Mesendoderm (in vitro differentiated cells): ENCODE data around the gene OPRM1. TPM values are rescaled to one million over a fixed set of nuclear protein-coding genes. Genes with fewer than 3 reads are reported as not detected.
A peak's percentile ranks its signal among the peaks of the same experiment; 100 is the strongest.

Experiments
- DNase-seq: peaks from one replicate; pipeline ENCODE4 v3.0.0; 2013
- H2AK5ac ChIP-seq: 2 replicates; pipeline ENCODE4 v1.6.1; 2013; ENCODE audit warnings: low read length, inconsistent platforms
- H2BK120ac ChIP-seq: 2 replicates; pipeline ENCODE4 v1.6.1; 2013; ENCODE audit warnings: low read depth, mild to moderate bottlenecking, low read length, moderate library complexity, mixed read lengths
- H2BK15ac ChIP-seq: replicated peaks from 2 replicates; pipeline ENCODE4 v1.6.1; 2013; ENCODE audit warnings: low read depth, mild to moderate bottlenecking, moderate library complexity
- H2BK5ac ChIP-seq: 2 replicates; pipeline ENCODE4 v1.6.1; 2013; ENCODE audit warnings: low read length, inconsistent platforms
- H3K18ac ChIP-seq: 2 replicates; pipeline ENCODE4 v1.6.1; 2013; ENCODE audit warnings: mild to moderate bottlenecking, low read length, mixed read lengths
- H3K23ac ChIP-seq: one replicate; pipeline ENCODE4 v1.6.1; 2013; ENCODE audit warnings: low read length
- H3K27ac ChIP-seq: 2 replicates; pipeline ENCODE4 v1.5.1; 2013; ENCODE audit warnings: low read depth, mild to moderate bottlenecking, inconsistent platforms, low read length, moderate library complexity
- H3K27me3 ChIP-seq: 2 replicates; pipeline ENCODE4 v1.6.1; 2013; ENCODE audit warnings: low read length, control low read depth, mild to moderate bottlenecking, inconsistent platforms; ENCODE audit not compliant: insufficient read depth, poor library complexity
- H3K36me3 ChIP-seq: 2 replicates; pipeline ENCODE4 v1.6.1; 2013; ENCODE audit warnings: low read length, inconsistent platforms; ENCODE audit not compliant: control insufficient read depth, insufficient read depth
- H3K4ac ChIP-seq: one replicate; pipeline ENCODE4 v1.6.1; 2013; ENCODE audit warnings: low read depth, mild to moderate bottlenecking, low read length, moderate library complexity
- H3K4me1 ChIP-seq: 2 replicates; pipeline ENCODE4 v1.6.1; 2013; ENCODE audit warnings: low read depth, low read length, inconsistent platforms; ENCODE audit not compliant: control insufficient read depth
- H3K4me2 ChIP-seq: 2 replicates; pipeline ENCODE4 v1.6.1; 2013; ENCODE audit warnings: low read length
- H3K4me3 ChIP-seq: 2 replicates; pipeline ENCODE4 v1.5.1; 2013; ENCODE audit warnings: mild to moderate bottlenecking, low read length
- H3K56ac ChIP-seq: one replicate; pipeline ENCODE4 v1.6.1; 2013; ENCODE audit warnings: low read length
- H3K79me1 ChIP-seq: 2 replicates; pipeline ENCODE4 v1.6.1; 2013; ENCODE audit warnings: low read length, inconsistent platforms
- H3K79me2 ChIP-seq: 2 replicates; pipeline ENCODE4 v1.6.1; 2013; ENCODE audit warnings: mild to moderate bottlenecking, low read length; ENCODE audit not compliant: control insufficient read depth, insufficient read depth
- H3K9ac ChIP-seq: 2 replicates; pipeline ENCODE4 v1.6.1; 2013; ENCODE audit warnings: low read length, inconsistent platforms
- H4K5ac ChIP-seq: one replicate; pipeline ENCODE4 v1.6.1; 2013; ENCODE audit warnings: low read length
- H4K8ac ChIP-seq: one replicate; pipeline ENCODE4 v1.6.1; 2013; ENCODE audit warnings: low read depth, mild to moderate bottlenecking, control low read depth, low read length, moderate library complexity
- WGBS: extraction: QIAGEN DNeasy Blood & Tissue Kit; methylation state at CpG from one replicate; pipeline ENCODE4 v1.1.7; 2013; ENCODE audit warnings: low lambda C conversion rate, missing lambda C conversion rate; ENCODE audit not compliant: insufficient coverage; ENCODE audit errors: extremely low coverage; 5-methylcytosine and 5-hydroxymethylcytosine counted together
- polyA plus RNA-seq, 2 experiments: library from polyadenylated mRNA; stranded (reverse); fragments of 200-250 nt; gene quantifications; one replicate each; pipeline ENCODE4 v1.2.3, GENCODE V29; 2013

The OPRM1 gene
- not detected for polyA plus RNA-seq (2013, experiment 1 of 2)
- polyA plus RNA-seq (2013, experiment 2 of 2) = not detected

GRCh38 chr6:154039231-154039842 lies at the start of gene OPRM1:
TSS of gene OPRM1 (plus strand) at chr6:154039240. CDS start at chr6:154039545, 305 bp downstream.
- Histone ChIP-seq H3K27ac (no peak within 1 kb of the TSS), H2BK5ac (no peak within 1 kb of the TSS), H3K4me2 (peak within 1 kb of the TSS; percentile 61), H3K27me3 (peaks cover 2% of the 10 kb centered on the region), H3K4me3 (no peak within 1 kb of the TSS), H3K9ac (no peak within 1 kb of the TSS), H3K79me1 (no peaks in the 10 kb centered on the region), H3K4me1 (peaks cover 3% of the 10 kb centered on the region), H3K79me2 (no peaks in the 10 kb centered on the region), H2BK15ac (no peak within 1 kb of the TSS), H3K36me3 (no peaks in the 10 kb centered on the region), H4K8ac (no peak within 1 kb of the TSS), H3K56ac (no peak within 1 kb of the TSS), H4K5ac (no peak within 1 kb of the TSS), H2BK120ac (no peak within 1 kb of the TSS), H3K23ac (no peak within 1 kb of the TSS), H3K18ac (no peak within 1 kb of the TSS), H3K4ac (no peak within 1 kb of the TSS), H2AK5ac (no peak within 1 kb of the TSS)
- DNase-seq = peak; percentile 86
- no CpG with 5 or more reads among the region's 38 CpGs for WGBS

- DNase-seq = no peak
- no CpG with 5 or more reads among the region's 1 CpG for WGBS
Measured at GRCh38 chr6:153989989-153990388, 49.1 kb upstream of the OPRM1 start.

GRCh38 chr6:153994004-153994403 lies 45.0 kb upstream of the OPRM1 start:
- Histone ChIP-seq H3K56ac (no peak overlapping the region), H3K27me3 (no peaks in the 10 kb centered on the region), H3K4me1 (no peaks in the 10 kb centered on the region), H2BK15ac (no peak overlapping the region), H3K79me1 (no peaks in the 10 kb centered on the region), H3K18ac (no peak overlapping the region), H3K9ac (no peak overlapping the region), H3K79me2 (no peaks in the 10 kb centered on the region), H3K23ac (no peak overlapping the region), H4K8ac (no peak overlapping the region), H3K4me3 (no peak overlapping the region), H3K4ac (no peak overlapping the region), H2BK5ac (no peak overlapping the region), H4K5ac (no peak overlapping the region), H3K4me2 (no peak overlapping the region), H3K27ac (no peak overlapping the region), H3K36me3 (no peaks in the 10 kb centered on the region), H2AK5ac (no peak overlapping the region), H2BK120ac (no peak overlapping the region)
- no peak for DNase-seq
- WGBS = no CpG with 5 or more reads among the region's 3 CpGs

More at GRCh38 chr6:153989989-153990388, 49.1 kb upstream of the OPRM1 start:
- Histone ChIP-seq H2BK120ac (no peak overlapping the region), H2BK15ac (no peak overlapping the region), H4K5ac (no peak overlapping the region), H3K56ac (no peak overlapping the region), H3K36me3 (no peaks in the 10 kb centered on the region), H3K4me1 (no peaks in the 10 kb centered on the region), H3K23ac (no peak overlapping the region), H3K27ac (no peak overlapping the region), H4K8ac (no peak overlapping the region), H3K79me1 (no peaks in the 10 kb centered on the region), H2BK5ac (no peak overlapping the region), H3K79me2 (no peaks in the 10 kb centered on the region), H3K27me3 (no peaks in the 10 kb centered on the region), H2AK5ac (no peak overlapping the region), H3K4ac (no peak overlapping the region), H3K9ac (no peak overlapping the region), H3K4me3 (no peak overlapping the region), H3K4me2 (no peak overlapping the region), H3K18ac (no peak overlapping the region)

GRCh38 chr6:153994811-153995210 lies 44.2 kb upstream of the OPRM1 start:
- DNase-seq = peak; percentile 1

GRCh38 chr6:153997221-153997620 lies 41.8 kb upstream of the OPRM1 start:
- WGBS = no CpG with 5 or more reads among the region's 3 CpGs
- no peak overlapping the region for H3K4me2 ChIP-seq
- no peak overlapping the region for H3K27ac ChIP-seq
- H3K18ac ChIP-seq = no peak overlapping the region
- no peaks in the 10 kb centered on the region for H3K79me1 ChIP-seq
- H2BK120ac ChIP-seq = no peak overlapping the region
- no peak overlapping the region for H3K9ac ChIP-seq
- H3K56ac ChIP-seq = no peak overlapping the region
- H4K5ac ChIP-seq = no peak overlapping the region
- no peak overlapping the region for H3K23ac ChIP-seq
- DNase-seq = no peak
- no peak overlapping the region for H2AK5ac ChIP-seq
- H3K36me3 ChIP-seq = no peaks in the 10 kb centered on the region
- no peak overlapping the region for H2BK5ac ChIP-seq
- no peaks in the 10 kb centered on the region for H3K27me3 ChIP-seq
- no peak overlapping the region for H4K8ac ChIP-seq
- H3K79me2 ChIP-seq = no peaks in the 10 kb centered on the region
- H2BK15ac ChIP-seq = no peak overlapping the region
- no peak overlapping the region for H3K4ac ChIP-seq
- H3K4me3 ChIP-seq = no peak overlapping the region
- no peaks in the 10 kb centered on the region for H3K4me1 ChIP-seq

More at GRCh38 chr6:153994811-153995210, 44.2 kb upstream of the OPRM1 start:
- Histone ChIP-seq H3K4me1 (no peaks in the 10 kb centered on the region), H3K79me1 (no peaks in the 10 kb centered on the region), H2BK15ac (no peak overlapping the region), H3K79me2 (no peaks in the 10 kb centered on the region), H4K8ac (no peak overlapping the region), H3K56ac (no peak overlapping the region), H3K27ac (no peak overlapping the region), H4K5ac (no peak overlapping the region), H3K23ac (no peak overlapping the region), H3K36me3 (no peaks in the 10 kb centered on the region), H3K4me2 (no peak overlapping the region), H3K18ac (no peak overlapping the region), H3K4ac (no peak overlapping the region), H2BK120ac (no peak overlapping the region), H2BK5ac (no peak overlapping the region), H2AK5ac (no peak overlapping the region), H3K4me3 (no peak overlapping the region), H3K27me3 (no peaks in the 10 kb centered on the region), H3K9ac (no peak overlapping the region)
- WGBS = no CpG with 5 or more reads among the region's 2 CpGs
